Stimulated activated naive CD4-positive, alpha-beta T cell treated with Interleukin-2 at 50 U/mL for 16 hours (primary cell): ENCODE measurements around the gene NPLOC4.
"Not testable (repeated sequence)": the region's sequence is repeated elsewhere in the genome, so short reads cannot be mapped to it uniquely, and the experiment has no call there.

Experiments
- DNase-seq: peaks from one replicate; lab custom pipeline; 2025; lab: John Stamatoyannopoulos, UW

The NPLOC4 gene

GRCh38 chr17:81533339-81534141 lies 103.4 kb downstream of the NPLOC4 start:
- no peak for DNase-seq

GRCh38 chr17:81532490-81533287 lies 104.2 kb downstream of the NPLOC4 start:
- DNase-seq = no peak

GRCh38 chr17:81531998-81532404 lies 104.9 kb downstream of the NPLOC4 start:
- not testable (repeated sequence) for DNase-seq

- not testable (repeated sequence) for DNase-seq
Observed at GRCh38 chr17:81531013-81531412, 105.9 kb downstream of the NPLOC4 start.

GRCh38 chr17:81529437-81529803 lies 107.5 kb downstream of the NPLOC4 start:
- DNase-seq = no peak

- DNase-seq = no peak
Observed at GRCh38 chr17:81528651-81529436, 108.1 kb downstream of the NPLOC4 start.

GRCh38 chr17:81528384-81528650 lies 108.6 kb downstream of the NPLOC4 start:
- DNase-seq = no peak

GRCh38 chr17:81527591-81528383 lies 109.1 kb downstream of the NPLOC4 start, which contains the start of gene FSCN2:
FSCN2 (plus strand) TSS chr17:81528377; CDS start chr17:81528532, 155 bp downstream.
- no peak for DNase-seq

GRCh38 chr17:81526662-81527571 lies 110.0 kb downstream of the NPLOC4 start:
- DNase-seq = no peak

GRCh38 chr17:81524865-81525159 lies 112.1 kb downstream of the NPLOC4 start:
- DNase-seq = no peak

GRCh38 chr17:81524039-81524864 lies 112.7 kb downstream of the NPLOC4 start:
- no peak for DNase-seq

- DNase-seq = no peak
Observed at GRCh38 chr17:81523402-81524038, 113.4 kb downstream of the NPLOC4 start.

- DNase-seq = no peak
Observed at GRCh38 chr17:81522491-81523401, 114.2 kb downstream of the NPLOC4 start.

- no peak for DNase-seq
Observed at GRCh38 chr17:81520021-81520901, 116.7 kb downstream of the NPLOC4 start.

GRCh38 chr17:81519284-81520020 lies 117.5 kb downstream of the NPLOC4 start:
- peak; percentile 60 for DNase-seq

- DNase-seq = no peak
Observed at GRCh38 chr17:81518785-81519283, 118.1 kb downstream of the NPLOC4 start.
